ENCODE measurements around the gene MAPK8IP3.

The MAPK8IP3 gene

GRCh38 chr16:1810536-1810935, 104.5 kb downstream of the MAPK8IP3 start:
- H3K4me1 ChIP-seq (ENCODE audit: control insufficient read depth, low read length) = no peaks in the 10 kb centered on the region
- no peaks in the 10 kb centered on the region for H3K27me3 ChIP-seq (ENCODE audit: control insufficient read depth, low read length)
- no peak overlapping the region for H3K4me3 ChIP-seq (ENCODE audit: low read length)
- TF ChIP-seq EZH2phosphoT487 (IDR thresholded peaks at IDR 0.05; ENCODE audit: borderline replicate concordance, low read length) (no peak), CTCF (IDR thresholded peaks at IDR 0.05; ENCODE audit: low read depth, low read length, poor library complexity, severe bottlenecking) (no peak)
- H3K79me2 ChIP-seq (ENCODE audit: control insufficient read depth, low read length) = no peaks in the 10 kb centered on the region
- H3F3A ChIP-seq (ENCODE audit: control insufficient read depth, insufficient read depth) = no peaks in the 10 kb centered on the region
- no peaks in the 10 kb centered on the region for H4K20me1 ChIP-seq (ENCODE audit: control insufficient read depth, insufficient read depth, low read depth, low read length)
- no peaks in the 10 kb centered on the region for H3K9me2 ChIP-seq (replicated peaks; ENCODE audit: control insufficient read depth, low read length)
- H3K9me3 ChIP-seq (ENCODE audit: control insufficient read depth, insufficient read depth, low read length) = no peaks in the 10 kb centered on the region
- H3K27ac ChIP-seq (ENCODE audit: low read depth, low read length) = no peak overlapping the region
- H3K36me3 ChIP-seq (ENCODE audit: control insufficient read depth, low read length) = no peaks in the 10 kb centered on the region
- no peak overlapping the region for H3K4me2 ChIP-seq (ENCODE audit: low read length)

GRCh38 chr16:1812732-1813163, 106.8 kb downstream of the MAPK8IP3 start:
- no peak overlapping the region for H3K4me3 ChIP-seq (ENCODE audit: low read length)

GRCh38 chr16:1815461-1815860, 109.5 kb downstream of the MAPK8IP3 start:
- TF ChIP-seq CTCF (IDR thresholded peaks at IDR 0.05; ENCODE audit: low read depth, low read length, poor library complexity, severe bottlenecking) (no peak), EZH2phosphoT487 (IDR thresholded peaks at IDR 0.05; ENCODE audit: borderline replicate concordance, low read length) (no peak)
- no peaks in the 10 kb centered on the region for H3K36me3 ChIP-seq (ENCODE audit: control insufficient read depth, low read length)
- H3K4me3 ChIP-seq (ENCODE audit: low read length) = no peak overlapping the region
- no peak overlapping the region for H3K4me2 ChIP-seq (ENCODE audit: low read length)
- no peaks in the 10 kb centered on the region for H3K27me3 ChIP-seq (ENCODE audit: control insufficient read depth, low read length)
- no peaks in the 10 kb centered on the region for H3K79me2 ChIP-seq (ENCODE audit: control insufficient read depth, low read length)
- no peak overlapping the region for H3K27ac ChIP-seq (ENCODE audit: low read depth, low read length)
- H3K9me2 ChIP-seq (replicated peaks; ENCODE audit: control insufficient read depth, low read length) = no peaks in the 10 kb centered on the region
- no peaks in the 10 kb centered on the region for H3F3A ChIP-seq (ENCODE audit: control insufficient read depth, insufficient read depth)
- no peaks in the 10 kb centered on the region for H3K4me1 ChIP-seq (ENCODE audit: control insufficient read depth, low read length)
- H3K9me3 ChIP-seq (ENCODE audit: control insufficient read depth, insufficient read depth, low read length) = no peaks in the 10 kb centered on the region
- H4K20me1 ChIP-seq (ENCODE audit: control insufficient read depth, insufficient read depth, low read depth, low read length) = no peaks in the 10 kb centered on the region

More at GRCh38 chr16:1812732-1813163, 106.8 kb downstream of the MAPK8IP3 start:
- no peaks in the 10 kb centered on the region for H3K36me3 ChIP-seq (ENCODE audit: control insufficient read depth, low read length)
- H3K4me1 ChIP-seq (ENCODE audit: control insufficient read depth, low read length) = no peaks in the 10 kb centered on the region
- H3K4me2 ChIP-seq (ENCODE audit: low read length) = no peak overlapping the region
- no peaks in the 10 kb centered on the region for H3F3A ChIP-seq (ENCODE audit: control insufficient read depth, insufficient read depth)
- H3K79me2 ChIP-seq (ENCODE audit: control insufficient read depth, low read length) = no peaks in the 10 kb centered on the region
- H3K27me3 ChIP-seq (ENCODE audit: control insufficient read depth, low read length) = no peaks in the 10 kb centered on the region
- no peaks in the 10 kb centered on the region for H3K9me3 ChIP-seq (ENCODE audit: control insufficient read depth, insufficient read depth, low read length)
- TF ChIP-seq EZH2phosphoT487 (IDR thresholded peaks at IDR 0.05; ENCODE audit: borderline replicate concordance, low read length) (no peak), CTCF (IDR thresholded peaks at IDR 0.05; ENCODE audit: low read depth, low read length, poor library complexity, severe bottlenecking) (no peak)
- no peaks in the 10 kb centered on the region for H4K20me1 ChIP-seq (ENCODE audit: control insufficient read depth, insufficient read depth, low read depth, low read length)
- H3K9me2 ChIP-seq (replicated peaks; ENCODE audit: control insufficient read depth, low read length) = no peaks in the 10 kb centered on the region
- no peak overlapping the region for H3K27ac ChIP-seq (ENCODE audit: low read depth, low read length)

Data from DOHH2 (cell line).